Fibroblast of lung (primary cell): Measurements from ENCODE around the gene TWIST1.

Source experiments
- EZH2 ChIP-seq: IDR thresholded peaks from 2 replicates; pipeline ENCODE4 v1.5.1; 2012; ENCODE audit warnings: low read length, control low read depth, mild to moderate bottlenecking; ENCODE audit errors: missing control alignments
- TF ChIP-seq, protein P1 (sequence below), 2 donors: IDR thresholded peaks in 1 of 2; conservative IDR thresholded peaks in 1 of 2; 1 replicate in 1 of 2; 2 replicates in 1 of 2; pipeline ENCODE4 v1.5.1; 2011 to 2012; ENCODE audit warnings: low read length in 2 of 2, control low read depth in 1 of 2, inconsistent platforms in 1 of 2, low read depth in 1 of 2, mild to moderate bottlenecking in 1 of 2

- TF ChIP-seq, protein P1, sequence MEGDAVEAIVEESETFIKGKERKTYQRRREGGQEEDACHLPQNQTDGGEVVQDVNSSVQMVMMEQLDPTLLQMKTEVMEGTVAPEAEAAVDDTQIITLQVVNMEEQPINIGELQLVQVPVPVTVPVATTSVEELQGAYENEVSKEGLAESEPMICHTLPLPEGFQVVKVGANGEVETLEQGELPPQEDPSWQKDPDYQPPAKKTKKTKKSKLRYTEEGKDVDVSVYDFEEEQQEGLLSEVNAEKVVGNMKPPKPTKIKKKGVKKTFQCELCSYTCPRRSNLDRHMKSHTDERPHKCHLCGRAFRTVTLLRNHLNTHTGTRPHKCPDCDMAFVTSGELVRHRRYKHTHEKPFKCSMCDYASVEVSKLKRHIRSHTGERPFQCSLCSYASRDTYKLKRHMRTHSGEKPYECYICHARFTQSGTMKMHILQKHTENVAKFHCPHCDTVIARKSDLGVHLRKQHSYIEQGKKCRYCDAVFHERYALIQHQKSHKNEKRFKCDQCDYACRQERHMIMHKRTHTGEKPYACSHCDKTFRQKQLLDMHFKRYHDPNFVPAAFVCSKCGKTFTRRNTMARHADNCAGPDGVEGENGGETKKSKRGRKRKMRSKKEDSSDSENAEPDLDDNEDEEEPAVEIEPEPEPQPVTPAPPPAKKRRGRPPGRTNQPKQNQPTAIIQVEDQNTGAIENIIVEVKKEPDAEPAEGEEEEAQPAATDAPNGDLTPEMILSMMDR (conservative IDR thresholded peaks at IDR 0.05 in 1 of 2, IDR thresholded peaks at IDR 0.05 in 1 of 2; ENCODE audit: low read depth in 1 of 2, low read length in 2 of 2): no peak
- no peak for TF ChIP-seq EZH2
Measured at GRCh38 chr7:19139706-19140327, 22.4 kb upstream of the TWIST1 start.
